Immature natural killer cell (primary cell): ENCODE measurements around the gene PRSS36. TPM values are rescaled to one million over a fixed set of nuclear protein-coding genes. Genes with fewer than 3 reads are reported as not detected.
"Not testable (repeated sequence)": the region's sequence is repeated elsewhere in the genome, so short reads cannot be mapped to it uniquely, and the experiment has no call there.

ENCODE experiments used
- DNase-seq, 3 donors: peaks; one replicate each; pipeline ENCODE4 v3.0.0; 2022; ENCODE audit warnings: mixed read lengths in 1 of 3
- H3K27ac Mint-ChIP-seq, 6 donors: one replicate each; pipeline ENCODE4 v1.8.0; 2020; ENCODE audit warnings: mixed read lengths in 6 of 6, mild to moderate bottlenecking in 5 of 6, inconsistent platforms in 4 of 6, moderate library complexity in 3 of 6
- H3K27me3 Mint-ChIP-seq, 3 donors: one replicate each; pipeline ENCODE4 v1.8.0; 2020 to 2021; ENCODE audit warnings: low read depth in 3 of 3, mild to moderate bottlenecking in 3 of 3, mixed read lengths in 3 of 3, moderate library complexity in 3 of 3, inconsistent platforms in 1 of 3
- H3K36me3 Mint-ChIP-seq, 3 donors: one replicate each; pipeline ENCODE4 v1.8.0; 2020; ENCODE audit warnings: mixed read lengths in 3 of 3, inconsistent platforms in 2 of 3, mild to moderate bottlenecking in 2 of 3
- H3K4me1 Mint-ChIP-seq, 2 donors: one replicate each; pipeline ENCODE4 v1.8.0; 2020; ENCODE audit warnings: inconsistent platforms in 2 of 2, mild to moderate bottlenecking in 2 of 2, mixed read lengths in 2 of 2, moderate library complexity in 1 of 2
- H3K4me3 Mint-ChIP-seq, 5 donors: one replicate each; pipeline ENCODE4 v1.8.0; 2020; ENCODE audit warnings: mild to moderate bottlenecking in 5 of 5, mixed read lengths in 5 of 5, inconsistent platforms in 3 of 5, moderate library complexity in 3 of 5
- H3K9me3 Mint-ChIP-seq, 6 donors: one replicate each; pipeline ENCODE4 v1.8.0; 2020; ENCODE audit warnings: mild to moderate bottlenecking in 6 of 6, mixed read lengths in 6 of 6, inconsistent platforms in 4 of 6, moderate library complexity in 3 of 6
- polyA plus RNA-seq, 3 donors: library from polyadenylated mRNA; unstranded; fragments of 300-500 nt; fragmentation: Illumina TruSeq; gene quantifications; one replicate each; pipeline ENCODE4 v1.2.3, GENCODE V29; 2021

Gene PRSS36
- polyA plus RNA-seq, 3 donors from 2014 or later, result 3.4 to 8.6 (median 6.9) TPM

- Mint-ChIP-seq H3K27me3 (peaks cover 0 to 2% (median 0%) of the 10 kb centered on the region in 3 donors), H3K36me3 (no peaks in the 10 kb centered on the region), H3K4me1 (peaks cover 6 to 13% of the 10 kb centered on the region in 2 donors), H3K4me3 (peak overlapping the region; percentile 56 to 74 (median 65)), H3K27ac (peak overlapping the region in 4 of 6 donors; percentile 19 to 62 (median 40)), H3K9me3 (no peaks in the 10 kb centered on the region)
- DNase-seq, result no peak
Observed at GRCh38 chr16:31143011-31143693, 6.7 kb downstream of the PRSS36 start.

- Mint-ChIP-seq H3K27ac (peak overlapping the region; percentile 83 to 91 (median 90)), H3K9me3 (no peaks in the 10 kb centered on the region), H3K36me3 (no peaks in the 10 kb centered on the region), H3K27me3 (peaks cover 0 to 2% (median 0%) of the 10 kb centered on the region in 3 donors), H3K4me1 (peaks cover 6 to 13% of the 10 kb centered on the region in 2 donors), H3K4me3 (peak overlapping the region; percentile 75 to 85 (median 78))
- DNase-seq, result peak; percentile 92 to 96 (median 96)
Observed at GRCh38 chr16:31142109-31143010, 7.5 kb downstream of the PRSS36 start.

- Mint-ChIP-seq H3K4me3 (peak overlapping the region; percentile 75 to 85 (median 78)), H3K27me3 (no peaks in the 10 kb centered on the region), H3K36me3 (no peaks in the 10 kb centered on the region), H3K9me3 (no peaks in the 10 kb centered on the region), H3K27ac (peak overlapping the region; percentile 83 to 91 (median 90)), H3K4me1 (peaks cover 6 to 13% of the 10 kb centered on the region in 2 donors)
- DNase-seq, result no peak
Observed at GRCh38 chr16:31141489-31142108, 8.3 kb downstream of the PRSS36 start.

GRCh38 chr16:31141071-31141469 is 8.8 kb downstream of the PRSS36 start:
- H3K9me3 Mint-ChIP-seq, result not testable (repeated sequence)
- peak overlapping the region in 1 of 5 donors; percentile 51 for H3K4me3 Mint-ChIP-seq

GRCh38 chr16:31138621-31139578 is 11.0 kb downstream of the PRSS36 start:
- no peak for DNase-seq
- Mint-ChIP-seq H3K27me3 (no peaks in the 10 kb centered on the region), H3K9me3 (no peaks in the 10 kb centered on the region), H3K4me3 (no peak overlapping the region), H3K4me1 (peaks cover 6 to 12% of the 10 kb centered on the region in 2 donors), H3K27ac (no peak overlapping the region), H3K36me3 (no peaks in the 10 kb centered on the region)

More at GRCh38 chr16:31141071-31141469, 8.8 kb downstream of the PRSS36 start:
- H3K4me1 Mint-ChIP-seq, result peaks cover 6 to 13% of the 10 kb centered on the region in 2 donors
- not testable (repeated sequence) for H3K27me3 Mint-ChIP-seq, DNase-seq, H3K36me3 Mint-ChIP-seq
- peak overlapping the region in 4 of 6 donors; percentile 11 to 69 (median 52) for H3K27ac Mint-ChIP-seq

GRCh38 chr16:31136822-31137499 is 12.9 kb downstream of the PRSS36 start:
- DNase-seq, H3K27me3 Mint-ChIP-seq, H3K4me1 Mint-ChIP-seq, H3K27ac Mint-ChIP-seq, H3K9me3 Mint-ChIP-seq, H3K4me3 Mint-ChIP-seq: not testable (repeated sequence)
- H3K36me3 Mint-ChIP-seq, result peaks cover 0 to 11% (median 0%) of the 10 kb centered on the region in 3 donors

- H3K36me3 Mint-ChIP-seq, result peaks cover 0 to 11% (median 0%) of the 10 kb centered on the region in 3 donors
- no peak for DNase-seq
- no peaks in the 10 kb centered on the region for H3K9me3 Mint-ChIP-seq
- H3K27ac Mint-ChIP-seq, result no peak overlapping the region
- no peak overlapping the region for H3K4me3 Mint-ChIP-seq
- H3K27me3 Mint-ChIP-seq, result no peaks in the 10 kb centered on the region
- H3K4me1 Mint-ChIP-seq, result no peaks in the 10 kb centered on the region
Observed at GRCh38 chr16:31136287-31136662, 13.6 kb downstream of the PRSS36 start.

GRCh38 chr16:31135535-31136286 is 14.2 kb downstream of the PRSS36 start, which contains the start of gene PRSS8:
Gene PRSS8, minus strand, starts transcription at chr16:31135727. Its CDS starts 229 bp downstream, at chr16:31135498.
- Mint-ChIP-seq H3K9me3 (no peaks in the 10 kb centered on the region), H3K27ac (no peak within 1 kb of the TSS), H3K4me3 (no peak within 1 kb of the TSS), H3K4me1 (no peaks in the 10 kb centered on the region), H3K27me3 (no peaks in the 10 kb centered on the region), H3K36me3 (peaks cover 0 to 11% (median 0%) of the 10 kb centered on the region in 3 donors)
- no peak for DNase-seq

GRCh38 chr16:31134625-31135534 is 15.0 kb downstream of the PRSS36 start:
- Mint-ChIP-seq H3K27ac (no peak overlapping the region), H3K27me3 (no peaks in the 10 kb centered on the region), H3K36me3 (peaks cover 0 to 15% (median 0%) of the 10 kb centered on the region in 3 donors)

GRCh38 chr16:31134091-31134571 is 15.7 kb downstream of the PRSS36 start:
- no peak for DNase-seq
- Mint-ChIP-seq H3K27ac (no peak overlapping the region), H3K27me3 (no peaks in the 10 kb centered on the region), H3K9me3 (no peaks in the 10 kb centered on the region), H3K36me3 (peaks cover 0 to 15% (median 0%) of the 10 kb centered on the region in 3 donors), H3K4me3 (no peak overlapping the region), H3K4me1 (peaks cover 0 to 1% of the 10 kb centered on the region in 2 donors)

More at GRCh38 chr16:31134625-31135534, 15.0 kb downstream of the PRSS36 start:
- H3K4me1 Mint-ChIP-seq, result no peaks in the 10 kb centered on the region
- H3K9me3 Mint-ChIP-seq, result no peaks in the 10 kb centered on the region
- no peak overlapping the region for H3K4me3 Mint-ChIP-seq
- DNase-seq, result no peak

- Mint-ChIP-seq H3K36me3 (peaks cover 0 to 21% (median 0%) of the 10 kb centered on the region in 3 donors), H3K27me3 (no peaks in the 10 kb centered on the region), H3K27ac (peak overlapping the region in 1 of 6 donors; percentile 66), H3K9me3 (no peaks in the 10 kb centered on the region), H3K4me1 (peaks cover 6 to 10% of the 10 kb centered on the region in 2 donors), H3K4me3 (no peak overlapping the region)
- no peak for DNase-seq
Observed at GRCh38 chr16:31133046-31133501, 16.8 kb downstream of the PRSS36 start.
